ENCODE measurements around the gene ICE2.

ICE2 gene

DNA sequence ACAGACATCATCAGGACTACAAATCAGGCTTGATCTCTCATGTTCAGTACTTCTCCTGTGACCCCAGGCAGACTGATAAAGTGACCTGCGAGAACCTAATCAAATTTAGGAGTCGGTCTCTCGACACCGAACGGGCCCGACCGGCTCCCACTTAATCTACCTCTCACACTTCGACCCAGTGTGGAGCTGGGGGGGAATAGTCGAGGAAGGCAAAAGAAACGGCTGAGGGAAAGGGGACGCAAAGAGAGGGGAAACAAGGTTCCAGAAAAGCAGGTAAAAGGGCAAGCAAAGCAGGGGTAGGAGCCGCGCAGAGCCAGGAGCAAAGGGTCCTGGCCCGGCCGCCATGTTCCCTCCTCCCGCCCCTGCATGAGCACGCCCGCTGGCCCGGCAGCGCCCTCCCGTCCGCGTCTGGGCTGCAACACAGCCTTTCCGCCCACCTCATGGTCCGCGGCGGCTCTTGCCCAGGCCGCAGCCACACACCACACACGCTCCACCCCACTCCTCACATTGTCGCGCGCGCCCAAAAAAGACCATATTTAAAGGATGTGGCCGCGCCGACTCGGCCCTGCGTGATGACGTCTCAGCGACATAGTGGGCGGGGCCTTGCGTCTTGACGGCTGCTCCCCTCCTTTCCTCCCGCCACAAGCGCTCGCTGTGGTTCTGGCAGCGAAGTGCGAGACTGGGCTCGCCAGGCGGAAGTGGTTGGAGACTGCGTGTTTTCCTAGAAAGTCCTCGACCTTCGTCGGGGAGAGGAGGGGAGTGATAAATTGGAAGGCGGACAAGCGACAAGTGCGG is at the start of gene ICE2:
Gene ICE2, minus strand, starts transcription at position 577 of the 795 bp plus-strand sequence. CDS start 1,165 bp downstream, outside the sequence.
- peak; percentile 98 for DNase-seq

- DNase-seq = no peak
Measured at GRCh38 chr15:60528530-60528929, 49.6 kb upstream of the ICE2 start.

DNA sequence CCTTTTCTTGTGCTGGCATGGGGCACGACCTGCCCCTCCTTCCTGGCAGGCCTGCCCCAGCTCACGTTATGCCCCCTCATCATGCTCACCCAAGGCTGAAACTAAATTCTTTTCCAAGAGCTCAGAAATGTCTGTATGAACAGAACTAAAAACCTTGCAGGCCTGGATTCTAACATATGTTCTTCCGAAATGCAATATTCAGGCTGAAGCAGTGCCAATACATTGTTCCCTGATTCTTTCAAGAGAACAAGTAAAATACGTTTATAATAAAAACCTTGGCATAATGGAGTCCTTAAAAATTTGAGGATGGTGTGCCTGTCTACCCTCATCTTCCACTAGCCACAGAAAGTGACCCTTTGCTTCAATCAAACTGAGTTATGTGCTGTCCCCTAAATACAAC is 48.5 kb upstream of the ICE2 start:
- DNase-seq = no peak

DNA sequence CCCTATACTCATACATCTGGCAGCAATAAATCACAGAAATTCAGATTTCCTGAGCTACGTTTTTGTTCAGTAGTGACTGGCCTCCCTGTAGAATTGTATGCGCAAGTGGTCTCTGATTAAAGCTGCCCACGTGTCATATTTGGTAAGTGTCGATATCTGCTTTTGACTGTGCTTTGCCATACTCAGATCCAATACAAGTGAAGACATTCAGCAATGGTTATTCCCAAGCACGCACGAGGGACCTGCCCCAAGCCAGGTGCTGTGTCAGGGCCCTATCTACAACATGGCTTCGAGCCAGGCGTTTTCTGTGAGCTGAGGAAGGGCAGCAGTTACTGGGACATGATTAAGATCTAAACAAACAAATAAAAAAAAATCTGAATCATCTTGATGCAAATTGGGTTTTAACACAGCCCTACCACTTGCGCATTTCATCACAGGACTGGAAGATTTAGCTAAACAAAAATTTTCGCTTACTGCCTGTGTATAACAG is 47.2 kb upstream of the ICE2 start:
- DNase-seq = no peak

- DNase-seq = no peak
Measured at GRCh38 chr15:60525341-60526039, 46.5 kb upstream of the ICE2 start.

DNA sequence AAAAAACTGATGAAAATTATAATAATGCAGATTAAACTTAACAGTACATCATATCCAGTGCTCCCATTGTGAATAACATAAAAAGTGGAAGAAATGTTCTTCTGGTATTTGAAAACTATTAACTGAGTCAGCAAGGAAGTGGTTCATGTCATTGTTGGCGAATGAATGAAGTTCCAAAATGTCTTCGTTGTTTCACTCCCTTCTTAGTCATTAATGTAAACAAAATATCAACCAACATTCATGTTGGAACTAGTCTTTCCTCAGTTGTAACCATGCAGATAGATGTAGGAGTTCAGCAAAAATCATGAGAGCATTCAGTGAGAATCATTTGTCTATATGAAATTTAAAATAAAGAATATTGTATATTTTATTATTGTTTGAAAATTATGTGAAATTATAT is 44.1 kb upstream of the ICE2 start:
- DNase-seq = peak; percentile 31

- peak; percentile 83 for DNase-seq
Measured at GRCh38 chr15:60520825-60521368, 42.0 kb upstream of the ICE2 start.

DNA sequence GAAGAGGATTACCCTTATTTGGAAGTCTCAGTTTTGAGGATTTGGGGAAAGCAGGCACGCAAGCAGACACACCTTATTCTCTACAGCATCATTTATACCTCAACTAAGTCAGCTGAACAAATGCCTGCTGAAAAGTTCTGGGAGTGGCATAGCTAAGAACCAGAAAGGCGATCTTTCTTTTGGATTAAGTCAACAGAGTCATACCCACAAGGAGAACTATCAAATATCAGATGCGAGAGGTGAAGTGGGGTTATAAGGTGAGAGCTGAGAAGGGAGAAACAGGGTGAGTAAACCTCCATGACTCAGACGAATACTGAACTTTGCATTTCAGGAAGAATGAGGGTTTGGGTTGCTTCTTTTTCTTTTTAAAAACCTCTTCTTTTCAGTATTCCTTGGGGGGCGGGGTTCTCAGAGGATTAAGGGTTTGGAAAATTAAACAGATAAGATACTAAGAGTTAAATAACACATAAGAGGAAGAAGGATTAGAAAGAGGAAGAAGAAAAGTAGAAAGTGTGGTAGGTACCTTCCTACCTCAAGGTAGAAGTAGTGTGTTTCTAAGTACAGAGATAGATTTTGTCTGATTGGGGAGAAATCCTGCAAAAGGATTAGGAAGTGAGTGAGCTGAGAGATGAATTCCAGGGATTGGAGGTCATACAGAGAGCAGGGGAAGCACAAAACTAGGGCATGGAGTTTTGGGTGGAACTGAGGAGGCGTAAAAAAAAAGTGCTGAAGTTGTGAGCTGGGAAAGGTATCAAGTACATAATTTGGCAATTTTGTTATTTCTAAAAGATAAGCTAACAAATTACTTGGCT is 41.3 kb upstream of the ICE2 start:
- DNase-seq = peak; percentile 75

GRCh38 chr15:60519218-60519617 is 40.3 kb upstream of the ICE2 start:
- no peak for DNase-seq

DNA sequence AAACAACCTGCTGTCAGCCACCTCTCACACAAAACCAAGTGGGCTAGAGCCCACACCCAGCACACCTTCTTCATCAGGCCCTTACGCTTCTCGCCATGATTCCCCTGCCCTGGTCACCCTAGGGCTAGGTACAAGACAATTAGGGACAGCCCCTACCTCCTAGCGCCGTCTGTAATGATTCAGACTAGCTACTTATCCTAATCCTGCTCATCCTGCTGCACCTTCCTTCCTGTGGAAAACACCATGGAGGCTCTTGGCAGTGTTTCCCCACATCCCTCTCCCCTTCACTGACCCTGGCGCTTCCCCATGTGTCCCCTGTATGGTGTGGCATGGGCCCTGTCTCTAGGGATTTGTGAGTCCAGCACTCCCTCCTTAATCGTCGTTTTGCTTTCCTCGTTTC is 39.6 kb upstream of the ICE2 start:
- DNase-seq = no peak

- DNase-seq = no peak
Measured at GRCh38 chr15:60514261-60514881, 35.4 kb upstream of the ICE2 start.

DNA sequence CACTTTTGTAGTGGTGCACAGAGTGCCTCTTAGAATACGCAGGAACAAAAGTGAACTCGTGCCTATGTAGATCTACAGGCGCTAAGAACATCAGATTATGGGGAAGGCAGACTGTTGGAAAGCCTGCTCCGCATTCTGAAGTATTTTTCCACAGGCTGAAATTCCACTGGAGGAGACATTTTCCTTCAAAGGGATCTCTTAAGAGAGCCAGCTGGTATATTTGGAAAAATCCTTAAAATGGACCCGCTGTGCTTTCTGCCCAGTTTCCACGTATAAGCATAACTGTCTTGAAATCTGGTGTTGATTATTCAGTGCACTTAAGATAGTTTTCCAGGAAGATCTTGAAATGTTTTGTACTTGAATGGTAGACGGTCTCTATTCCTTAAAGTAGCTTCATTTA is 34.7 kb upstream of the ICE2 start:
- DNase-seq = no peak

DNA sequence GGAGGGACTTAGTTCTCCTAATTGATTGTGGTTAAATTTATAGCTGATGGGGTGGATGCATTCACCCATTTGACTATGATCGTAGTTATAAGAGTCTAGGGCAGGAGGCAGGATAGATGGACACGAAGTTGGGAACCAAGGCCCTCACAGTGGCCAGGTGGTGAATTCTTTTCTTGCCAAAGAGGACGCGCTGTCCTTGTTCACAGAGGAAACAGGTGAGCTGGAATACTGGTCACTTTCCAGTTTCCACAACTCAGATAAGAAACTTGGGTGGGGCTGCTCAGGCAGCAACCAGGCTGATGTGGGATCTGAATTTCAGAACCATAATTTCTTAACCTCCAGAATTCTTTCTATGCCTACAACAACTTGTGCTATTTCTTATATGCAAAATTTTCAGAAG is 34.0 kb upstream of the ICE2 start:
- no peak for DNase-seq

DNA sequence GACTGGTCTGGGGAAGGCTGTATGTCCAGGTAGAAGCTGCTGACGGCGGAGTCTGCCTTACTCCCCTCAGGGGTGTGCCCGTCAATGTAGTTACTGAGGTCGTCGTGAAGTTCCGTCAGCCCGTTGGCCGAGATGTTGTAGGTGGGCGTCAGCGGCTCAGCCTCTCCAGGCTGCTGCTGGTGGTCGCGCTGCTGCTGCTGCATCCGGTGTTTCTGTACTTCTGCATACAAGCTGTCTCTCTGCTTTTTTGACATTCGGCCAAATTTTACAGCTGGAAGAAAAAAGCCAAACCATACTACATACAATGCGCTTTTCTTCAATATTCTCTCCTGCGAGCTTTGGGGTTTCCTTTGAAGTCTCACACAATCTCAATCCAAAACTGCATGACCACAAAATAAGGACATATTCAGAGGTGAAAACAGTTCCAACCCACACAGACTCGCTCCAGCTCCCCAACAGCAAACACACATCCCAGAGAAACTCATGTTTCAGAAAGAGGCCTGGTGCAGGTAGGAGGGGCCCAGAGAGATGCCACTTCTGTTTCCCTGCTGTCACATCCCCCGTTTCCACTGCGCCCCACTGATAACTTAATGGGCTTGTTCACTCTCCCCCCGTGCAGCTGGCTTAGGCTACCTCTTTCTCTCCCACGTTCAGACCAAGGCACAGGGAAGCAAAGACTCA is 32.5 kb upstream of the ICE2 start:
- DNase-seq = no peak

GRCh38 chr15:60510006-60510405 is 31.1 kb upstream of the ICE2 start:
- no peak for DNase-seq

DNA sequence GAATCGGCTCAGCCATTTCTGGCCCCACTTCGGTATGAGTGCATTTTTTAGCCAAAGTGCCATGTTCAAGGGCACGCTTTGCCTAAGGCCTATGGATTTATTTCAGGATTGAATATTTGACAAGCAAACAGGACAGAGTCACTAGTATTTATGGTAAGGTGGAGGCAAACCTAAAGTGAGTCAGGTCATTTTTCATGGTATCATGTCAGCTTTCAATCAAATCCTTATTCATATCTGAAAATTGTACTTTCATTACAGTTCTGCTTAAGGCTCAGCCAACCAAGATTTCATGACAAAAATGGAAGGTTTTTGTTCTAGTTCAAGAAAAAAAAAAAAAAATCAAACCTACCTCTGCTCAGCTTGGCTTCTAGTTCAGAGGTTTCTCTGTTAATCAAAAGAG is 30.5 kb upstream of the ICE2 start:
- DNase-seq = peak; percentile 33

DNA sequence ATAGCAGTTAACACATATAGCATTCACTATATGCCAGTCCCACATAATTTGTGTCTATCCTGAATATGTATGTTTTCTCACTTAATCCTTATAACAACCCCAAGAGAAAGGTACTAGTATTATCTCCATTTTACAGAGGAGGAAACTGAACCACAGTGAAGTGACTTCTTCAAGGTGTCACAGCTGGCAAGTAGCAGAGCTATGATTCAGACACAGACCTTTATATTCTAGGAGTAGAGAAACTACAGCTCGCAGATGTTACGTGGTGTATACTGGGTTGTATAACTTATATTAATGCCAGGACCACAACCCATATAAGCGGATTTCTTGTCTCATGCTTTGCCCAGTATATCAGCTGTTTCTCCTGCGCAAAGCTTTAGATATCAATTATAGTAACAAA is 29.5 kb upstream of the ICE2 start:
- peak; percentile 29 for DNase-seq

DNA sequence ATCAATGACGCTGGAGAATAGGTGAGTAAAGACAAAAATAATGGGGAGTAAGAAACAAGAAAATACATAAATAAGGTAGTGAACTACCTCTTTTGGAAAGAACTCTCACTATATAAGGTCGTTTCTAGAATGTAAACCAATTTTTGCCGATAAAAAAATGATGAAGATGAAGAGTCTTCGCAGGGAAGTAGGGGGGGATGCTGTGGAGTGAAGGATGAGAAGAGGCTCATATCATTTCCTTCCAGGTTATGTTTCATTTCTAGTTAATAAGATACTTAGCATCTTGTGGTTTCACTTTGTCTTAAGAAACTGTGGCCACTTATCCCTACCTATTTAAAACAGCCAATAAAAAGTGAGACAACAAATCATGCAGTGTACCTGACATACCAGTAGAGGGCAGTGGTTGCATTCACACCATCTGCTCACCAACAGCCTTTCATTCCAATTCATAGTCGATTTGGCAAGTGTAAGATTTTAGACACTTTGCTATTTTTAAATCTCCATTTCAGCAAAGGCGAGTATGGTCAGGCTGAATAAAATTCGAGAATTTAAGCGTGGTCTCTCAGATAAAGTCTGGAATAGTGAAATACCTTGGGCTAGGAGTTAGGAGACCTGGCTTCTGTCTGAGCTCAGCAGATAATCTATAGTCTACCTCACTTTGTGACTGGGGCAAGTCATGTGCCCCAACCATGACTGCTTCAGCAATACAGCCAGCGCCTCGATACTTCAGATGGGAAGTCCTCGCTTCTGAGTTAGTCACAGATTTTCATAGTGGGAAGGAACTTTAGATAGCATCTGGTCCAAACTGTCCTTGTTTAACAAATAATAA is 28.9 kb upstream of the ICE2 start:
- DNase-seq = peak; percentile 82

DNA sequence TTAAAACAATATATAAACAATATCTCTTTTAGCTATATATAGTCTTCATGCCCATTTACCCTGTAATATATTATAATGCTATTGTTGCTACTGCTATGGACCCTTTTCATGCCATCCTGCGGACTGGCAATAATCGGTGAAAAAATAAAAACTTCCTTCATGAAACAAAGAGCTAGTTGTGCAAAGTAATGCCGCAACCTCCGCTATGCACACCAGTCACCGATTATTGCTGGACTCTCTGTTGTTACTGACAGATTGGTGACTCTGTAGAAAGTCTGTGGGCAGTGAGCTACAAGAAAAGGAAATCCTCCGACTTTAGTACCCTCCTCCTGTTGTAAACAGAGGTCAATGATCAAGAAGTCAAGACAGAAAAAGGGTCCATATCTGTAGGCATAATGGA is 17.9 kb upstream of the ICE2 start:
- DNase-seq = no peak

DNA sequence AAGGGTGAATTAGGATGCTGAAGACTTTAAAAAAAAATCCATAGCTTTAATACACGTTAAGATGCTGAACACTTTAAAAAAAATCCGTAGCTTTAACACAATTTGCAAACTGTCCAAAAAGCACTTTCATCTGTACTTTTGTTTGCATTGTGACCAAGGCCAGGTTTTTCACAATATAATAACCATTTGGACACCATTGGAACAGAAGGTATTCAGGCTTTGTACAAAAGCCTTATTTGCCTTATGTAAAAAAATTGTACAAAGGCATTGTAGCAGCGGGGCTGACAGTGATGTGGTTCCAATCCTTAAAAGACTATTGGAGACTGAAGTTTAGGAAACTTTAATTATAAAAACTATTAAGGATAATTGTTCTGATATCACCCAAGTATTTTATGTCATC is 15.2 kb upstream of the ICE2 start:
- DNase-seq = no peak

- no peak for DNase-seq
Measured at GRCh38 chr15:60493166-60493565, 14.2 kb upstream of the ICE2 start.

Data from activated CD4-positive, alpha-beta T cell treated with anti-CD3 and anti-CD28 coated beads, Interleukin-10, Interleukin-2, amounts not matched to agents 100 ng/mL and 50 ng/mL, durations not matched to agents 16 hours and 8 hours (primary cell).